Fibroblast of villous mesenchyme (primary cell): Measurements from ENCODE around the gene ASAP2. TPM values are rescaled to one million over a fixed set of nuclear protein-coding genes. Genes with fewer than 3 reads are reported as not detected.

Experiments used
- DNase-seq: peaks from one replicate; pipeline ENCODE4 v3.0.0-alpha.2; 2010; ENCODE audit warnings: low read depth
- H3K4me3 ChIP-seq: 2 replicates; pipeline ENCODE4 v1.5.1; 2011; ENCODE audit warnings: low read depth, mild to moderate bottlenecking, low read length
- CTCF ChIP-seq: IDR thresholded peaks from 2 replicates; pipeline ENCODE4 v1.5.1; 2012; ENCODE audit warnings: low read depth, mild to moderate bottlenecking, low read length; ENCODE audit not compliant: insufficient read depth
- total RNA-seq: library from RNA; depleted of rRNA; stranded (reverse); fragments of >200 nt; gene quantifications from 2 replicates; pipeline ENCODE4 v1.2.3, GENCODE V29; 2012

ASAP2 gene
- total RNA-seq, 1 donor: 66.5 TPM

- H3K4me3 ChIP-seq: no peak overlapping the region
- no peak for TF ChIP-seq CTCF
- no peak for DNase-seq
These were observed 91.2 kb downstream of the ASAP2 start for GRCh38 chr2:9297807-9298206.

GRCh38 chr2:9298583-9298982, 92.0 kb downstream of the ASAP2 start:
- TF ChIP-seq CTCF: no peak
- no peak overlapping the region for H3K4me3 ChIP-seq
- no peak for DNase-seq

GRCh38 chr2:9299161-9300100, 92.8 kb downstream of the ASAP2 start:
- DNase-seq: no peak
- no peak for TF ChIP-seq CTCF
- H3K4me3 ChIP-seq: no peak overlapping the region

DNA sequence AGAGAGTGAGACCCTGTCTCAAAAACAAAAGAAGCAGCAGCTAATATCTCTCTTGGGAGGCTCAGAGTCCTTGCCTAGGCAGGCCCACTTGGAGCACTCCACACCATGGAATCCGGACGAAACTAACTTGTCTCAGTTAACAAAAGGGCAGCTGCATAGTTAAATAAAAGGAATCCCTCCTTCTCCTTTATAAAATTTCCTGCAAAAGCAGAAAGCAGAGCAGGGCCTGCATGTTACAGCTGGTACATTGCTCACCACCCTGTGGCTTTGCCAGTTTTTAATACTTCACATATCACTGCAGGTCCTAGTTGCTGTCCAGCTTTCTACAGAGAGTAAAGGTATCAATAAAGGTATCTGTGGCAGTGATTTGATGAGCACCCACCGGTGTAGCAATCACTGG, 93.6 kb downstream of the ASAP2 start:
- no peak for DNase-seq
- no peak overlapping the region for H3K4me3 ChIP-seq
- no peak for TF ChIP-seq CTCF

- no peak overlapping the region for H3K4me3 ChIP-seq
- DNase-seq: peak; percentile 55
- no peak for TF ChIP-seq CTCF
These were observed 94.3 kb downstream of the ASAP2 start for GRCh38 chr2:9300829-9301453.

DNA sequence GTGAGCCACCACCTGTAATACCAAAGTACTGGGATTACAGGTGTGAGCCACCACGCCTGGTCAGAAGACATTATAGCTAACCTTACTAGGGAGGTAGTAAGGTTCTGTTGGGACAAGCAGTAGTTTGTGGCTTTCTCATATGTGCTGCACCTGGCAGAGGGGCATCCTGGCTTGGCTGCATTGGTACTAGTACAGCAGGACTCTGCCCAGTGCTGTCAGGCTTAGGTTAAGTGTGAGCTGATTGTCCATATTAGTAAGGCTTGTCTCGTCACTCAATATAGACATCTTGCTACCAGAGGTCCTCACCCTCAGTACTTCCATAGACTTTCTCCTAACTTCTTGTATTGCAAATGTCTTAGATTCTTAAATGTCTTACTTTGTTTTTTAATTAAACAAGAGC, 96.1 kb downstream of the ASAP2 start:
- H3K4me3 ChIP-seq: no peak overlapping the region
- DNase-seq: no peak
- TF ChIP-seq CTCF: no peak
